CD4-positive, alpha-beta T cell (primary cell): Measurements from ENCODE around the gene EGLN3. TPM values are rescaled to one million over a fixed set of nuclear protein-coding genes. Genes with fewer than 3 reads are reported as not detected.

Experiments used
- ATAC-seq: fragments of 200-7000 bp; cut with Tn5 transposase; one replicate; pipeline ENCODE4 v1.10.0; 2022; ENCODE audit warnings: mild to moderate bottlenecking; ENCODE audit not compliant: poor library complexity
- CTCF ChIA-PET: fragments of 350-600 bp; sonication (Branson Sonifier 250); formaldehyde crosslinking; loops from one replicate; lab custom pipeline; 2021; ENCODE audit warnings: antibody characterized with exemption, inconsistent platforms; lab: Charles Lee
- POLR2A ChIA-PET: fragments of 350-600 bp; sonication (Branson Sonifier 250); formaldehyde crosslinking; loops from one replicate; lab custom pipeline; 2021; ENCODE audit warnings: antibody characterized with exemption, inconsistent platforms; lab: Charles Lee
- DNase-seq, 14 experiments: peaks; one replicate each; pipeline ENCODE4 v3.0.0-alpha.2; 2013 to 2020; ENCODE audit warnings: mixed read lengths in 2 of 14
- H3K27ac ChIP-seq, 2 donors: one replicate each; pipeline versions ENCODE4 v1.5.1 to v1.7.0; 2013; ENCODE audit warnings: low read length in 2 of 2, low read depth in 1 of 2, mild to moderate bottlenecking in 1 of 2
- H3K27me3 ChIP-seq, 2 experiments: 1 replicate in 1 of 2; 2 replicates in 1 of 2; pipeline versions ENCODE4 v1.6.1 to v1.7.0; 2013; ENCODE audit warnings: low read length in 2 of 2, control low read depth in 1 of 2, mild to moderate bottlenecking in 1 of 2, moderate library complexity in 1 of 2; ENCODE audit not compliant: insufficient read depth in 2 of 2, control insufficient read depth in 1 of 2
- H3K36me3 ChIP-seq: one replicate; pipeline ENCODE4 v1.6.1; 2013; ENCODE audit warnings: low read length, control low read depth; ENCODE audit not compliant: insufficient read depth
- H3K4me1 ChIP-seq: one replicate; pipeline ENCODE4 v1.6.1; 2013; ENCODE audit warnings: low read length, control low read depth; ENCODE audit not compliant: insufficient read depth
- H3K4me3 ChIP-seq: one replicate; pipeline ENCODE4 v1.5.1; 2013; ENCODE audit warnings: mild to moderate bottlenecking, low read length, moderate library complexity
- H3K9me3 ChIP-seq, 2 experiments: 1 replicate in 1 of 2; 2 replicates in 1 of 2; pipeline versions ENCODE4 v1.6.1 to v1.7.0; 2013; ENCODE audit warnings: low read length in 2 of 2, mild to moderate bottlenecking in 2 of 2, control low read depth in 1 of 2, moderate library complexity in 1 of 2; ENCODE audit not compliant: control insufficient read depth in 1 of 2, insufficient read depth in 1 of 2
- H3K27ac Mint-ChIP-seq: one replicate; pipeline ENCODE4 v1.8.0; 2020; ENCODE audit warnings: mixed read lengths
- H3K27me3 Mint-ChIP-seq: one replicate; pipeline ENCODE4 v1.8.0; 2021; ENCODE audit warnings: mixed read lengths
- H3K36me3 Mint-ChIP-seq: one replicate; pipeline ENCODE4 v1.8.0; 2021; ENCODE audit warnings: low read depth, mixed read lengths
- H3K4me1 Mint-ChIP-seq: one replicate; pipeline ENCODE4 v1.8.0; 2021; ENCODE audit warnings: low read depth, mixed read lengths
- H3K4me3 Mint-ChIP-seq: one replicate; pipeline ENCODE4 v1.8.0; 2020; ENCODE audit warnings: mild to moderate bottlenecking, mixed read lengths
- H3K9me3 Mint-ChIP-seq: one replicate; pipeline ENCODE4 v1.8.0; 2020; ENCODE audit warnings: mixed read lengths
- intact Hi-C, 2 experiments: fragments of 100-400 bp; cut with DNase I in 1 of 2; cut with micrococcal nuclease in 1 of 2; formaldehyde crosslinking; loops; one replicate each; pipeline versions ENCODE4 v1.15.1 to v1.9.0; 2023 to 2025; cut with DNase I, micrococcal nuclease
- total RNA-seq, 174 experiments: library from RNA in 2 of 174; stranded (reverse) in 2 of 174; gene quantifications; one replicate each; pipeline ENCODE4 v1.2.3 and lab custom pipeline; 2021 to 2026
- TF ChIP-seq, protein P1 (sequence below): fragments of 200-600 bp; IDR thresholded peaks from one replicate; pipeline ENCODE4 v1.8.0; 2022; ENCODE audit warnings: antibody characterized with exemption, mild to moderate bottlenecking

The EGLN3 gene
- total RNA-seq, 2 experiments from 2014 or later = 1.1 to 1.3 TPM

DNA sequence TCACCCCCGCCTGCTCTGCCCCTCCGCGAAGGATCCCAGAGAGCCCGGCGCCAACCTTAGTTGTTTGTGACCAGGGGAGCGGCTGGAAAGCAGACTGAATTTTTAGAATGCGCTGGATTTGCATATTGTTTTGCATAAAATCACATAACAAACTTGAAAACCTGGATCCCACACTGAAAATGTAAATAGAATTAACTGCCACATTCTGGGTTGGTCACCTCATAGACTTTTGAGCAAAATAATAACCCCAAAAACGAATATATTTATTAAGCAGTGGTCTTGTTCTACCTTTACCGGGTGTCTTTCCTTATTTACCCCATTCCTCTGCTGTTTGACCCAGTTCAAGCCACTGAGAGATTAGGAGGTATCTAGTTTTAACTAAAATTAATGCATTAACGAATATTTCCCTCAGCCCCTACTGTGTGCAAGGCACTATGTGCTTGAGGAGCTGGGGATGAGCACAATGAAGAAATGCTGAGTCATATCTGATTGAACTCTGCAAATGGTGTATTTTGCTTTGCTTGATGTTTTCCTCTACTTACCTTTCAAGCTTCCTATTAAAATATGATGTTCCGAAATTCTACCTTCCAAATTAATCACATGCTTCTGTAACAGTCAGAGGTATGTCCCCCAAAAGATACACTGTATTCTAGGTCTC lies 438 bp upstream of the EGLN3 start:
- no peak for DNase-seq
- intact Hi-C loops = no loop called here

DNA sequence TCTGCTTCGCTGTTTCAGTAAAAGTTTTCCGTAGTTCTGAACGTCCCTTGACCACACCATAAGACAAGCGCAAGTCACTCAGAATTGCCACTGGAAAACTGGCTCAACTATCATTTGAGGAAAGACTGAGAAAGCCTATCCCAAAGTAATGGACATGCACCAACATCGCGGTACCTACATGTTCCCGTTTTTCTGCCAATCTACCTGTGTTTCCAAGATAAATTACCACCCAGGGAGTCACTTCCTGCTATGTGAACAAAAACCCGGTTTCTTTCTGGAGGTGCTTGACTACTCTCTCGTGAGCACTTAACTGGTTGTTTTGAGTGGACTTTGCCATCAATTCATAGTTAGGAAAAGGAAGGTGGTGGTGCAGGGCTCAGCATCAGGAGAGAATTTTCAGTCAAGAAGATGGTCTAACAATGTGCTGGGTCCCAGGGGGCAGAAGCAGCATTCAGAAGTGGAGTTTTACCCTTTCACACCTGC lies 1.4 kb downstream of the EGLN3 start:
- intact Hi-C loops = no loop called here
- no peaks in the 10 kb centered on the region for H3K36me3 Mint-ChIP-seq
- peaks cover 19% of the 10 kb centered on the region for H3K4me1 ChIP-seq
- POLR2A ChIA-PET = no interaction called here
- peaks cover 12 to 28% of the 10 kb centered on the region in 2 experiments for H3K27me3 ChIP-seq
- no peaks in the 10 kb centered on the region for H3K36me3 ChIP-seq
- no peak overlapping the region for H3K27ac ChIP-seq
- TF ChIP-seq, protein P1, sequence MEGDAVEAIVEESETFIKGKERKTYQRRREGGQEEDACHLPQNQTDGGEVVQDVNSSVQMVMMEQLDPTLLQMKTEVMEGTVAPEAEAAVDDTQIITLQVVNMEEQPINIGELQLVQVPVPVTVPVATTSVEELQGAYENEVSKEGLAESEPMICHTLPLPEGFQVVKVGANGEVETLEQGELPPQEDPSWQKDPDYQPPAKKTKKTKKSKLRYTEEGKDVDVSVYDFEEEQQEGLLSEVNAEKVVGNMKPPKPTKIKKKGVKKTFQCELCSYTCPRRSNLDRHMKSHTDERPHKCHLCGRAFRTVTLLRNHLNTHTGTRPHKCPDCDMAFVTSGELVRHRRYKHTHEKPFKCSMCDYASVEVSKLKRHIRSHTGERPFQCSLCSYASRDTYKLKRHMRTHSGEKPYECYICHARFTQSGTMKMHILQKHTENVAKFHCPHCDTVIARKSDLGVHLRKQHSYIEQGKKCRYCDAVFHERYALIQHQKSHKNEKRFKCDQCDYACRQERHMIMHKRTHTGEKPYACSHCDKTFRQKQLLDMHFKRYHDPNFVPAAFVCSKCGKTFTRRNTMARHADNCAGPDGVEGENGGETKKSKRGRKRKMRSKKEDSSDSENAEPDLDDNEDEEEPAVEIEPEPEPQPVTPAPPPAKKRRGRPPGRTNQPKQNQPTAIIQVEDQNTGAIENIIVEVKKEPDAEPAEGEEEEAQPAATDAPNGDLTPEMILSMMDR = no peak
- CTCF ChIA-PET = no interaction called here
- H3K9me3 Mint-ChIP-seq = no peaks in the 10 kb centered on the region
- no peak overlapping the region for H3K27ac Mint-ChIP-seq
- H3K9me3 ChIP-seq = peaks cover 0 to 7% of the 10 kb centered on the region in 2 experiments
- no peak for ATAC-seq
- peak overlapping the region; percentile 36 for H3K4me3 Mint-ChIP-seq
- peak overlapping the region; percentile 68 for H3K4me3 ChIP-seq
- no peak for DNase-seq
- H3K4me1 Mint-ChIP-seq = peaks cover 31% of the 10 kb centered on the region
- H3K27me3 Mint-ChIP-seq = peaks cover 57% of the 10 kb centered on the region

More for the DNA sequence above, 438 bp upstream of the EGLN3 start:
- H3K9me3 Mint-ChIP-seq = no peaks in the 10 kb centered on the region
- Histone ChIP-seq H3K27me3 (peaks cover 12 to 28% of the 10 kb centered on the region in 2 experiments), H3K4me1 (peaks cover 19% of the 10 kb centered on the region), H3K36me3 (no peaks in the 10 kb centered on the region), H3K4me3 (peak overlapping the region; percentile 68), H3K27ac (no peak overlapping the region), H3K9me3 (peaks cover 0 to 7% of the 10 kb centered on the region in 2 experiments)
- H3K36me3 Mint-ChIP-seq = no peaks in the 10 kb centered on the region
- CTCF ChIA-PET = no interaction called here
- ATAC-seq = no peak
- H3K27ac Mint-ChIP-seq = no peak overlapping the region
- TF ChIP-seq, protein P1 = no peak
- H3K27me3 Mint-ChIP-seq = peaks cover 71% of the 10 kb centered on the region
- H3K4me1 Mint-ChIP-seq = peaks cover 30% of the 10 kb centered on the region
- H3K4me3 Mint-ChIP-seq = peak overlapping the region; percentile 71
- POLR2A ChIA-PET = no interaction called here

DNA sequence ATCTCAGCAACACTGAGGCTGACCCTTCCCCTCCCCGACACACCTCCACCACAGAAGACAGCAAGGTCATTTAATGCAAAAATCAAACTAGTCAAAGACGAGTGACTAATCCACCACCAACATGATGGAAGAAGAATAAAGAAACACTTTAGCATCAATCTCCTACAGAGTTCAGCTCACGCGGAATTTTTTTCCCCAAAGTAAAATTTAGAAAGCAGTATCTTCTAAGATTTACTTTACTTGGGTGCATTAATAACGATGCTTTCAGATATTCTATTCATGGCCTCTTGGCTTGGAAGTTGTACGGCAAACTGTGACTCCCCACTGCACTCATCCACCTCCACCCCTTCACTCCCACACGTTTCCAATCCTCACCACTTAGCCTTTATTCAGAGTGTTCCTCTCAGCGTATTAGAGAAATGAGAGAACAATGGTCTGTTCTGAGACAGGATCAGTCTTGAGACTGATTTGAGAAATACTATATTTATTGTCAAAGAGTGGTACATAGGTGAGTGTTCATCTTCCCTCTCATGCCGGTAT lies 1.9 kb downstream of the EGLN3 start:
- Histone ChIP-seq H3K9me3 (peaks cover 0 to 7% of the 10 kb centered on the region in 2 experiments), H3K36me3 (no peaks in the 10 kb centered on the region), H3K4me1 (peaks cover 19% of the 10 kb centered on the region), H3K27ac (no peak overlapping the region), H3K27me3 (peaks cover 12 to 28% of the 10 kb centered on the region in 2 experiments), H3K4me3 (peak overlapping the region; percentile 68)
- TF ChIP-seq, protein P1 = no peak
- ATAC-seq (no peak), DNase-seq (no peak)
- no peaks in the 10 kb centered on the region for H3K36me3 Mint-ChIP-seq
- POLR2A ChIA-PET = no interaction called here
- H3K4me1 Mint-ChIP-seq = peaks cover 31% of the 10 kb centered on the region
- CTCF ChIA-PET = no interaction called here
- no peak overlapping the region for H3K27ac Mint-ChIP-seq
- peak overlapping the region; percentile 36 for H3K4me3 Mint-ChIP-seq
- intact Hi-C loops = no loop called here
- no peaks in the 10 kb centered on the region for H3K9me3 Mint-ChIP-seq
- H3K27me3 Mint-ChIP-seq = peaks cover 53% of the 10 kb centered on the region
